ENCODE measurements around the gene FUT3. TPM values are rescaled to one million over a fixed set of nuclear protein-coding genes. Genes with fewer than 3 reads are reported as not detected.

FUT3 gene
- total and polyA plus RNA-seq, 2 of the 4 experiments (the other 2 are of a cell fraction), result not detected

GRCh38 chr19:5826531-5827341 lies 24.5 kb downstream of the FUT3 start:
- H2AK5ac ChIP-seq (ENCODE audit: low read depth, low read length), result peak overlapping the region; percentile 66; the same call in 1 of the 2 replicates
- no peak overlapping the region for H4K91ac ChIP-seq (ENCODE audit: insufficient read depth, low read depth, low read length)
- intact Hi-C loops (cut with micrococcal nuclease) (loop anchor here (5.0 kb wide), 1 partner anchor 66 kb away; no protein-coding TSS in a partner anchor), dilution Hi-C loops (cut with HindIII; ENCODE audit: low sequenced_read_pairs, unreplicated experiment) (no loop called here), in situ Hi-C loops (cut with MboI; ENCODE audit: low sequenced_read_pairs) (no loop called here)
- H2BK15ac ChIP-seq (ENCODE audit: low read depth, low read length), result no peak overlapping the region
- H3K14ac ChIP-seq (replicated peaks; ENCODE audit: low read depth, low read length), result no peak overlapping the region
- H2BK5ac ChIP-seq (ENCODE audit: low read depth, low read length, poor library complexity, severe bottlenecking), result no peak overlapping the region
- no peak overlapping the region for H2BK120ac ChIP-seq (ENCODE audit: low read depth, low read length)
- no peak overlapping the region for H3K18ac ChIP-seq (ENCODE audit: low read depth, low read length)
- no peak overlapping the region for H2BK20ac ChIP-seq (ENCODE audit: low read depth, low read length)
- H3K79me1 ChIP-seq (ENCODE audit: low read depth in 1 of 2, low read length in 2 of 2), result peaks cover 0 to 6% of the 10 kb centered on the region in 2 experiments; a peak in 2 of 4 replicates
- no peaks in the 10 kb centered on the region for H3K36me3 ChIP-seq (ENCODE audit: control insufficient read depth, insufficient read depth, low read length)
- peak overlapping the region; percentile 74 to 89; a peak in 2 of 4 replicates for H4K8ac ChIP-seq (ENCODE audit: low read depth in 2 of 2, low read length in 2 of 2)
- no peak overlapping the region for H3K4me2 ChIP-seq (ENCODE audit: low read depth, low read length)
- no peak overlapping the region for H3K56ac ChIP-seq (ENCODE audit: extremely low read depth, insufficient read depth, low read length)
- no peaks in the 10 kb centered on the region for H3K9me3 ChIP-seq (ENCODE audit: control insufficient read depth, insufficient read depth, low read length)
- H3K23ac ChIP-seq (ENCODE audit: low read depth, low read length), result no peak overlapping the region
- TF ChIP-seq NFE2L2 (IDR thresholded peaks at IDR 0.05; ENCODE audit: low read depth, low read length) (no peak), ELK1 (IDR thresholded peaks at IDR 0.05; ENCODE audit: borderline replicate concordance, low read depth, low read length) (no peak), CTCF (conservative IDR thresholded peaks at IDR 0.05; ENCODE audit: low read depth, low read length) (0 out of 2 replicates have a peak, but pooled peaks have one; percentile 15)
- no peak overlapping the region for H4K5ac ChIP-seq (ENCODE audit: low read depth, low read length)
- H3K4me3 ChIP-seq (ENCODE audit: insufficient read depth, low read depth, low read length), result no peak overlapping the region
- ATAC-seq (ENCODE audit: low read depth) (no peak), DNase-seq (no peak)
- peak overlapping the region; percentile 58 for H2AK9ac ChIP-seq (replicated peaks; ENCODE audit: low read depth, low read length, poor library complexity)
- ChIA-PET CTCF (interaction anchor here (2.2 kb wide), 1 partner anchor 23 kb away, joined by 7 read pairs; no protein-coding TSS in a partner anchor), POLR2A (ENCODE audit: unreplicated experiment) (no interaction called here)
- H3K4ac ChIP-seq (ENCODE audit: low read depth, low read length), result no peak overlapping the region
- H3K4me1 ChIP-seq (ENCODE audit: control insufficient read depth, insufficient read depth, low read length), result peaks cover 15% of the 10 kb centered on the region
- no peaks in the 10 kb centered on the region for H4K20me1 ChIP-seq (ENCODE audit: insufficient read depth, low read length)
- H2AFZ ChIP-seq (replicated peaks; ENCODE audit: low read length, poor library complexity), result peak overlapping the region; percentile 17
- 24% methylated on average over 10 of the region's 24 CpGs; no CpG with 5 or more reads in 1 of the 2 experiments for WGBS, 2 experiments (ENCODE audit: extremely low coverage in 2 of 2, insufficient read length in 1 of 2)
- no TSS peak for BruUV-seq (replicated peaks)
- H3K9me1 ChIP-seq (ENCODE audit: insufficient read depth, low read length), result peaks cover 4% of the 10 kb centered on the region; the same call in 1 of the 2 replicates
- H3K27ac ChIP-seq (ENCODE audit: insufficient read depth, low read length), result no peak overlapping the region
- no peaks in the 10 kb centered on the region; the same call in 1 of the 2 replicates for H3K27me3 ChIP-seq (ENCODE audit: control insufficient read depth, insufficient read depth, low read length)
- H3K9ac ChIP-seq (ENCODE audit: low read depth, low read length), result no peak overlapping the region
